Right lobe of liver (tissue), 6 donors: ENCODE data around the gene DDX31. TPM values are rescaled to one million over a fixed set of nuclear protein-coding genes. Genes with fewer than 3 reads are reported as not detected.

Experiments used
- ATAC-seq, 4 donors: fragments of 200-7000 bp; cut with Tn5 transposase; one replicate each; pipeline ENCODE4 v1.9.1; 2020; ENCODE audit warnings: mild to moderate bottlenecking in 4 of 4, moderate library complexity in 4 of 4
- DNase-seq, 3 donors: peaks; one replicate each; pipeline ENCODE4 v3.0.0-alpha.2; 2020
- H3K27ac ChIP-seq, 3 donors: fragments of 200-600 bp; one replicate each; pipeline ENCODE4 v1.8.0; 2022
- H3K27me3 ChIP-seq, 2 donors: fragments of 200-600 bp; one replicate each; pipeline ENCODE4 v1.8.0; 2022
- H3K36me3 ChIP-seq, 4 donors: fragments of 200-600 bp; sonication (generic) in 1 of 4; one replicate each; pipeline versions ENCODE4 v1.5.1 to v1.8.0; 2017 to 2022; ENCODE audit warnings: control low read depth in 1 of 4
- H3K4me1 ChIP-seq, 4 donors: fragments of 200-600 bp; sonication (generic) in 1 of 4; one replicate each; pipeline versions ENCODE4 v1.5.1 to v1.8.0; 2017 to 2022; ENCODE audit warnings: control low read depth in 1 of 4
- H3K4me3 ChIP-seq, 3 donors: fragments of 200-600 bp; one replicate each; pipeline ENCODE4 v1.8.0; 2022
- H3K9me3 ChIP-seq, 4 donors: fragments of 200-600 bp; sonication (generic) in 1 of 4; one replicate each; pipeline versions ENCODE4 v1.5.1 to v1.8.0; 2017 to 2022; ENCODE audit warnings: control low read depth in 1 of 4
- CTCF ChIP-seq, 4 donors: fragments of 200-600 bp in 3 of 4; fragments of 450-650 bp in 1 of 4; IDR thresholded peaks; one replicate each; pipeline versions ENCODE4 v1.5.1 to v1.8.0; 2016 to 2022; ENCODE audit warnings: antibody characterized with exemption in 4 of 4, mild to moderate bottlenecking in 2 of 4
- POLR2A ChIP-seq: fragments of 450-650 bp; IDR thresholded peaks from one replicate; pipeline ENCODE4 v1.6.1; 2017; ENCODE audit warnings: antibody characterized with exemption, mild to moderate bottlenecking
- WGBS: methylation state at CpG from one replicate; pipeline ENCODE4 v1.1.6; 2018; ENCODE audit warnings: low coverage, low lambda C conversion rate; ENCODE audit not compliant: insufficient coverage; ENCODE audit errors: missing lambda C conversion rate; 5-methylcytosine and 5-hydroxymethylcytosine counted together
- intact Hi-C, 2 donors: fragments of 100-400 bp; cut with DNase I; formaldehyde crosslinking; loops; one replicate each; pipeline versions ENCODE4 v1.11.2 to v1.14.1; 2022
- total RNA-seq, 6 experiments: library from RNA; depleted of rRNA in 2 of 6; stranded (reverse); fragments of >200 nt in 2 of 6; fragmentation: NEBNext Ultra II Directional in 3 of 6; extraction: Animal tissue kit (Norgen Biotek cat#: 25700) in 3 of 6; gene quantifications; one replicate each; pipeline versions ENCODE4 v1.1.0 to v1.2.4, GENCODE V29; 2016 to 2023
- donor health status: DM: no; HTN: yes; CAD: no.
- donor health status: DM: no; HTN: no; CAD: no.
- donor health status: DM: no; HTN: no; CAD: no.
- donor health status: DM: no; HTN: yes; CAD: no.
- donor health status: DM: no; HTN: yes; CAD: no.

Gene DDX31
- total RNA-seq, 6 experiments from 2014 or later, result 7.1 to 8.7 (median 8.0) TPM

GRCh38 chr9:132588098-132588497 is 81.7 kb downstream of the DDX31 start:
- H3K27ac ChIP-seq, result no peak overlapping the region
- intact Hi-C loops, result no loop called here
- H3K36me3 ChIP-seq, result no peaks in the 10 kb centered on the region
- H3K4me1 ChIP-seq, result no peaks in the 10 kb centered on the region
- TF ChIP-seq POLR2A (no peak), CTCF (IDR thresholded peaks at IDR 0.05) (no peak)
- ATAC-seq (no peak), DNase-seq (no peak)
- no peaks in the 10 kb centered on the region for H3K9me3 ChIP-seq
- peaks cover 8 to 55% of the 10 kb centered on the region in 2 donors for H3K27me3 ChIP-seq
- H3K4me3 ChIP-seq, result no peak overlapping the region
- 19% methylated on average over 12 of the region's 12 CpGs for WGBS

- DNase-seq, result peak in 1 of 3 donors; percentile 31
- no peak for TF ChIP-seq POLR2A
- TF ChIP-seq CTCF (IDR thresholded peaks at IDR 0.05), result no peak
- 18% methylated on average over 2 of the region's 6 CpGs for WGBS
- Histone ChIP-seq H3K27ac (no peak overlapping the region), H3K9me3 (no peaks in the 10 kb centered on the region), H3K4me3 (no peak overlapping the region), H3K4me1 (no peaks in the 10 kb centered on the region), H3K27me3 (peaks cover 14 to 60% of the 10 kb centered on the region in 2 donors), H3K36me3 (no peaks in the 10 kb centered on the region)
- intact Hi-C loops, result no loop called here
- ATAC-seq, result no peak
These were observed 82.2 kb downstream of the DDX31 start for GRCh38 chr9:132587592-132587955.

GRCh38 chr9:132586830-132587591 is 82.8 kb downstream of the DDX31 start:
- intact Hi-C loops, result no loop called here
- H3K27me3 ChIP-seq, result peaks cover 15 to 63% of the 10 kb centered on the region in 2 donors
- H3K36me3 ChIP-seq, result no peaks in the 10 kb centered on the region
- 6% methylated on average over 13 of the region's 74 CpGs for WGBS
- ATAC-seq (no peak), DNase-seq (peak in 1 of 3 donors; percentile 46)
- TF ChIP-seq CTCF (IDR thresholded peaks at IDR 0.05), result no peak
- no peak for TF ChIP-seq POLR2A
- no peak overlapping the region for H3K4me3 ChIP-seq
- H3K27ac ChIP-seq, result no peak overlapping the region
- no peaks in the 10 kb centered on the region for H3K9me3 ChIP-seq
- H3K4me1 ChIP-seq, result no peaks in the 10 kb centered on the region

- TF ChIP-seq CTCF (IDR thresholded peaks at IDR 0.05), result no peak
- TF ChIP-seq POLR2A, result no peak
- peaks cover 0 to 5% (median 0%) of the 10 kb centered on the region in 4 donors for H3K4me1 ChIP-seq
- WGBS, result 8% methylated on average over 16 of the region's 42 CpGs
- ATAC-seq (no peak), DNase-seq (peak in 1 of 3 donors; percentile 47)
- H3K27me3 ChIP-seq, result peaks cover 15 to 69% of the 10 kb centered on the region in 2 donors
- intact Hi-C loops, result no loop called here
- no peaks in the 10 kb centered on the region for H3K9me3 ChIP-seq
- H3K36me3 ChIP-seq, result no peaks in the 10 kb centered on the region
- H3K4me3 ChIP-seq, result no peak overlapping the region
- no peak overlapping the region for H3K27ac ChIP-seq
These were observed 83.6 kb downstream of the DDX31 start for GRCh38 chr9:132585954-132586829.
